GM13976 (cell line): Measurements from ENCODE around the gene NGEF.

Experiments used
- DNase-seq: peaks from one replicate; pipeline ENCODE4 v3.0.0; 2012; ENCODE audit warnings: low spot score
- in situ Hi-C: fragments of 300-500 bp; cut with MboI; formaldehyde crosslinking; loops from one replicate; pipeline ENCODE4 v1.12.0; 2022; ENCODE audit warnings: low sequenced_read_pairs, mixed read lengths, inconsistent platforms; ENCODE audit not compliant: unreplicated experiment
- TF ChIP-seq, protein P1 (sequence below): IDR thresholded peaks from 2 replicates; pipeline ENCODE4 v1.5.1; 2012; ENCODE audit warnings: borderline replicate concordance, mild to moderate bottlenecking; ENCODE audit not compliant: insufficient read depth; ENCODE audit errors: extremely low read depth, missing control alignments, control extremely low read depth

Gene NGEF

DNA sequence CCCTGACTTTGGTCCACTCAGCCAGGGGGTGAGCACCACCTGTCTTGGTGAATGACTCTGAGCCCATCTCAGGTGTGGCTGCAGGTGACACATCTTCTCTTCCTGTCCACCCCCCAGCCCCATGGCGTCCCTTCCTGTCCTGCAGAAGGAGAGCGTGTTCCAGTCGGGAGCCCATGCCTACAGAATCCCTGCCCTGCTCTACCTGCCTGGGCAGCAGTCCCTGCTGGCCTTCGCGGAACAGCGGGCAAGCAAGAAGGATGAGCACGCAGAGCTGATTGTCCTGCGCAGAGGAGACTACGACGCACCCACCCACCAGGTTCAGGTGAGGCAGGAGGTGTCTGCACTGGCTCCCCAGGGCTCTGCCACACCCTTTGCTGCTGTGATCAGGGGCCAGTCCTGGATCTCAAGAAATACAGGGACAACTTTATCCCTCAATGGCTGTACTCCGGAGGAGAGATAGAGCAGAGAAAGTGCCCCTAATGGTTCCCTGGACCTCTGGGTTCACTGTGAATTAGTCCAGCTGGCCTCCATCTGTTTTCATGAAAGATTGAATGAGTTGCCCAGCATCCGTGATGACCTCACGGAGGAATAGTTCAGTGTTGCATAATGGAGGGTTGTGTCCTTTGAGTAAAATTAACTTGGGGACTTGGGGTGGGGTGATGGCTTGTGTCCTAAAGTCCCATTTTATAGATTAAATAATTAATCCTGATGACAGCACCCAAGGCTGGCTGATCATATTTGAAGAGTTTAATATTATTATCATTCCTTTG, 19.7 kb upstream of the NGEF start, which contains the start of gene NEU2:
NEU2 (plus strand) TSS at position 122 of the 770 bp plus-strand sequence; CDS start at position 122, 0 bp downstream.
- TF ChIP-seq, protein P1, sequence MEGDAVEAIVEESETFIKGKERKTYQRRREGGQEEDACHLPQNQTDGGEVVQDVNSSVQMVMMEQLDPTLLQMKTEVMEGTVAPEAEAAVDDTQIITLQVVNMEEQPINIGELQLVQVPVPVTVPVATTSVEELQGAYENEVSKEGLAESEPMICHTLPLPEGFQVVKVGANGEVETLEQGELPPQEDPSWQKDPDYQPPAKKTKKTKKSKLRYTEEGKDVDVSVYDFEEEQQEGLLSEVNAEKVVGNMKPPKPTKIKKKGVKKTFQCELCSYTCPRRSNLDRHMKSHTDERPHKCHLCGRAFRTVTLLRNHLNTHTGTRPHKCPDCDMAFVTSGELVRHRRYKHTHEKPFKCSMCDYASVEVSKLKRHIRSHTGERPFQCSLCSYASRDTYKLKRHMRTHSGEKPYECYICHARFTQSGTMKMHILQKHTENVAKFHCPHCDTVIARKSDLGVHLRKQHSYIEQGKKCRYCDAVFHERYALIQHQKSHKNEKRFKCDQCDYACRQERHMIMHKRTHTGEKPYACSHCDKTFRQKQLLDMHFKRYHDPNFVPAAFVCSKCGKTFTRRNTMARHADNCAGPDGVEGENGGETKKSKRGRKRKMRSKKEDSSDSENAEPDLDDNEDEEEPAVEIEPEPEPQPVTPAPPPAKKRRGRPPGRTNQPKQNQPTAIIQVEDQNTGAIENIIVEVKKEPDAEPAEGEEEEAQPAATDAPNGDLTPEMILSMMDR: no peak
- in situ Hi-C loops: loop anchor here (25.0 kb wide), 1 partner anchor 420 kb away; no protein-coding TSS in a partner anchor
- DNase-seq: no peak

DNA sequence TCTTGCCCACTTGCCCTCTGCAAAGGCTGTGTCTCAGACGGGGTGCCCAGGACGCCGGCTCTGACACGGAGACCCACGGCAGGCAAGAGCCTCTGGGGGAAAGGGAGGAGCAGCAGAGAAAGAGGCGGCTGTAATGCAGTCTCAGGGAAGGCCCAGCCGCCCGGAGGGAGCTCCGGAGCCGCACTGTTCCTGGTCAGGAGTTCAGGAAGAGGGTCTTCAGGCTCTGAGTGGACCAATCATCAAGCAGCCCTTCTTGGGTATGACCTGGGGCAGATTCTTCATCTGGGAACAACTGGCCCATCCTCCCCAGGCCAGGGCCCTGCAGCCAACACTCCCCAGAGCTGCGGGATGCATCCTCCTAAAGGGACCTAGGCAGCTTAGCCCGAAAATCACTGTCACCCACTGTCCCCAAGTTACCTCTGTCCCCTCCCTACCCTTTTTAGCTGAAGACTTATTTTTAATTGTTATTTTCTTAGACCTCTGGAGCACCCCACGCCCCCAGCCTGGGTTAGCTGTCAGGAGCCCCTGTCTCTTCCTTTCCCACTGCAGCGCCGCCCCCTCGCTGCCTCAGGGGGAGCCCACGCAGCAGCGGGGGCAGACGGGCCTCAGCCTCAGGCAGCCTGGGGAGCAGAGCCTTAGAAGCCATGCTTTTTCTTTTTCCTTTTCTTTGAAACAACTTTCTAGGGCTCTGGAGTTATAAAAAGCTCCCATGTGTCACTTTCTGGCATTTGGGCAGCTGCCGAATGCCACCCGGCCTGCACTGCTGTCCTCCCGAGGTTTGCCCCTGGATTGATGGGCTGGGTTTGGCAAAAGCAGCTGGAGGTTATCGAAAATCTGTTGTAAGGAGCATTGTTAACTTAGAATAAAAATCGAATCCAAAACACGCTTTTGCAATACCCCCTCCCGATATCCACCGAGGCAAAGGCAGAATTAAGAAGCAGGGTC, 18.8 kb upstream of the NGEF start:
- in situ Hi-C loops: loop anchor here (25.0 kb wide), 1 partner anchor 420 kb away; no protein-coding TSS in a partner anchor
- TF ChIP-seq, protein P1: no peak
- DNase-seq: no peak

GRCh38 chr2:233029321-233029720, 16.3 kb upstream of the NGEF start:
- in situ Hi-C loops: loop anchor here (25.0 kb wide), 1 partner anchor 417 kb away; no protein-coding TSS in a partner anchor
- no peak for DNase-seq
- TF ChIP-seq, protein P1: no peak

DNA sequence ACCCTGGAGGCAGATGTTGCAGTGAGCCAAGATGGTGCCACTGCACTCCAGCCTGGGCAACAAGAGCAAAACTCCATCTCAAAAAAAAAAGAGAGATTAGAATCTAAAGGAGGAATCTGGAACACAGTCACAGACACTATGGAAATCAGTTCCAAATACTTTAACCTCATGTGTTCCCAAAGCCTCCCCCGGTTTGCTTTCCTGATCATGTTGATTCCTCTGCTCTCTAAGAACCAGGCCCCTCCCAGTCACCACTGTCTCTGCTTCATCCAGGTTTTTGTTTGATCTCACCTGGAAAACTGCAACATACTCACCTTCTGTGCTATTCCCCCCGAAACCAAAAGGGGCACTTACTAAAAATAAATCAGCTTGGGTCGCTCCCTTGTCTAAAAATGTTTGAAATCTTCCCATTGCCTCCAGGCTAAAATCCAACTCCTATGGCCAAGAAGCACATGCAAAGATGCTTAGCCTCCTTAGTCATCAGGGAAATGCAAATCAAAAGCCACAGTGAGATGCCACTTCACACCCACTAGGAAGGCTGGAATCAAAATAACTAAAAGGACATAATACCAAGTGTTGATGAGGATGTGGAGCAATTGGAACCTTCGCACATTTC, 13.2 kb upstream of the NGEF start:
- TF ChIP-seq, protein P1: no peak
- DNase-seq: no peak
- in situ Hi-C loops: loop anchor here (25.0 kb wide), 1 partner anchor 414 kb away; no protein-coding TSS in a partner anchor

DNA sequence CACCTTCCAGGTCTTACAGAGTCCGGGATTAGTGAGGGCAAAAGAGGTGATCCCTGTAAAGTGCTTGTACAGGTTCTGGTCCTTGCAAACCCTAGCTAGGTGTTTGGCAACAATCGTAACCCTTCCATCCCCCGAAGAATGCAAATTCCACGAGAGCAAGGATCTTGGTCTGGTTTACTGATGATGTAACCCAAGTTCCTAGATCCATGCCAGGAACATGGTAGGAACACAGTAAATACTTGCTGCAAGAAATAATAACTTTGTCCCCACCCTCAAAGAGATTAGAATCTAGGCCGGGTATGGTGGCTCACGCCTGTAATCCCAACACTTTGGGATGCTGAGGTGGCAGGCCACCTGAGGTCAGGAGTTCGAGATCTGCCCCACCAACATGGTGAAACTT, 12.7 kb upstream of the NGEF start:
- TF ChIP-seq, protein P1: no peak
- in situ Hi-C loops: loop anchor here (25.0 kb wide), 1 partner anchor 413 kb away; no protein-coding TSS in a partner anchor
- no peak for DNase-seq
